ENCODE data around the gene TPX2. TPM values are rescaled to one million over a fixed set of nuclear protein-coding genes. Genes with fewer than 3 reads are reported as not detected.

TPX2 gene
- total RNA-seq, 1 donor from 2014 or later = 278 TPM

GRCh38 chr20:31704225-31705119 lies 34.6 kb upstream of the TPX2 start:
- Mint-ChIP-seq H3K9me3 (no peaks in the 10 kb centered on the region), H3K36me3 (peaks cover 35% of the 10 kb centered on the region), H3K27ac (no peak overlapping the region), H3K27me3 (ENCODE audit: insufficient read depth, low read depth) (peaks cover 2% of the 10 kb centered on the region), H3K4me1 (peaks cover 4% of the 10 kb centered on the region), H3K4me3 (no peak overlapping the region)
- H3K4me1 ChIP-seq = peaks cover 7% of the 10 kb centered on the region
- H3K9me3 ChIP-seq (ENCODE audit: low read depth) = no peaks in the 10 kb centered on the region
- H3K79me2 ChIP-seq (ENCODE audit: low read depth) = peaks cover 93% of the 10 kb centered on the region
- no peak overlapping the region for H3K9ac ChIP-seq
- H3K36me3 ChIP-seq = peaks cover 4% of the 10 kb centered on the region
- no peak overlapping the region for H3K4me2 ChIP-seq
- H3K4me3 ChIP-seq = no peak overlapping the region
- peaks cover 23% of the 10 kb centered on the region for H4K20me1 ChIP-seq (ENCODE audit: low read depth)
- H3K27me3 ChIP-seq = no peaks in the 10 kb centered on the region
- no peaks in the 10 kb centered on the region for H3F3A ChIP-seq (ENCODE audit: low read depth)
- no peak overlapping the region for H3K27ac ChIP-seq
- H2AFZ ChIP-seq (replicated peaks) = no peak overlapping the region
- no peak for TF ChIP-seq EZH2 (IDR thresholded peaks at IDR 0.05)
- no peak for TF ChIP-seq EZH2phosphoT487 (IDR thresholded peaks at IDR 0.05)
- TF ChIP-seq CTCF (IDR thresholded peaks at IDR 0.05) = no peak
- peak; percentile 32 for DNase-seq (ENCODE audit: low spot score)

- TF ChIP-seq CTCF (IDR thresholded peaks at IDR 0.05) (no peak), EZH2 (IDR thresholded peaks at IDR 0.05) (no peak), EZH2phosphoT487 (IDR thresholded peaks at IDR 0.05) (no peak)
- Histone ChIP-seq H4K20me1 (ENCODE audit: low read depth) (peaks cover 23% of the 10 kb centered on the region), H3K27me3 (no peaks in the 10 kb centered on the region), H3K9ac (no peak overlapping the region), H3K4me3 (no peak overlapping the region), H3K4me1 (peaks cover 7% of the 10 kb centered on the region), H3K27ac (no peak overlapping the region), H3K9me3 (ENCODE audit: low read depth) (no peaks in the 10 kb centered on the region), H3K36me3 (peaks cover 4% of the 10 kb centered on the region), H3K4me2 (no peak overlapping the region), H2AFZ (replicated peaks) (no peak overlapping the region), H3K79me2 (ENCODE audit: low read depth) (peaks cover 95% of the 10 kb centered on the region), H3F3A (ENCODE audit: low read depth) (no peaks in the 10 kb centered on the region)
- DNase-seq (ENCODE audit: low spot score) = no peak
- Mint-ChIP-seq H3K36me3 (peaks cover 40% of the 10 kb centered on the region), H3K27me3 (ENCODE audit: insufficient read depth, low read depth) (peaks cover 2% of the 10 kb centered on the region), H3K9me3 (no peaks in the 10 kb centered on the region), H3K4me3 (no peak overlapping the region), H3K4me1 (peaks cover 4% of the 10 kb centered on the region), H3K27ac (no peak overlapping the region)
Measured at GRCh38 chr20:31705191-31705590, 33.9 kb upstream of the TPX2 start.

GRCh38 chr20:31705598-31706597 lies 33.2 kb upstream of the TPX2 start:
- H3K4me1 ChIP-seq = peaks cover 7% of the 10 kb centered on the region
- no peaks in the 10 kb centered on the region for H3K9me3 ChIP-seq (ENCODE audit: low read depth)
- Mint-ChIP-seq H3K27me3 (ENCODE audit: insufficient read depth, low read depth) (peaks cover 2% of the 10 kb centered on the region), H3K4me1 (peaks cover 5% of the 10 kb centered on the region), H3K27ac (peak overlapping the region; percentile 42), H3K4me3 (no peak overlapping the region), H3K9me3 (no peaks in the 10 kb centered on the region), H3K36me3 (peaks cover 39% of the 10 kb centered on the region)
- peaks cover 23% of the 10 kb centered on the region for H4K20me1 ChIP-seq (ENCODE audit: low read depth)
- peaks cover 4% of the 10 kb centered on the region for H3K36me3 ChIP-seq
- no peaks in the 10 kb centered on the region for H3F3A ChIP-seq (ENCODE audit: low read depth)
- no peak for DNase-seq (ENCODE audit: low spot score)
- H2AFZ ChIP-seq (replicated peaks) = no peak overlapping the region
- H3K27me3 ChIP-seq = no peaks in the 10 kb centered on the region
- H3K79me2 ChIP-seq (ENCODE audit: low read depth) = peaks cover 95% of the 10 kb centered on the region
- H3K4me3 ChIP-seq = no peak overlapping the region
- no peak overlapping the region for H3K4me2 ChIP-seq
- no peak overlapping the region for H3K9ac ChIP-seq
- no peak for TF ChIP-seq EZH2 (IDR thresholded peaks at IDR 0.05)
- no peak for TF ChIP-seq CTCF (IDR thresholded peaks at IDR 0.05)
- TF ChIP-seq EZH2phosphoT487 (IDR thresholded peaks at IDR 0.05) = no peak
- H3K27ac ChIP-seq = no peak overlapping the region
